ENCODE measurements around the gene FYB1.

FYB1 gene

GRCh38 chr5:39214912-39215709, 4.3 kb downstream of the FYB1 start:
- H4K8ac ChIP-seq (ENCODE audit: low read depth, low read length) = no peak overlapping the region
- no peak overlapping the region for H3K27ac ChIP-seq (replicated peaks; ENCODE audit: low read length)
- H2BK120ac ChIP-seq (ENCODE audit: low read depth, low read length) = no peak overlapping the region
- no peak overlapping the region for H4K91ac ChIP-seq (ENCODE audit: low read depth, low read length, poor library complexity)
- H3K27me3 ChIP-seq (ENCODE audit: control insufficient read depth in 3 of 3, insufficient read depth in 3 of 3, low read depth in 1 of 3, low read length in 3 of 3) = no peaks in the 10 kb centered on the region
- no peak overlapping the region for H2AFZ ChIP-seq (ENCODE audit: low read length)
- H3K23ac ChIP-seq (ENCODE audit: low read depth, low read length, poor library complexity) = no peak overlapping the region
- no peaks in the 10 kb centered on the region for H3K36me3 ChIP-seq (replicated peaks in 1 of 2; ENCODE audit: control insufficient read depth in 2 of 2, insufficient read depth in 2 of 2, low read length in 2 of 2)
- no peak overlapping the region for H2AK5ac ChIP-seq (ENCODE audit: low read depth, low read length)
- H3K4me3 ChIP-seq (ENCODE audit: low read length in 2 of 2) = no peak overlapping the region
- WGBS, 2 donors (ENCODE audit: extremely low coverage in 2 of 2, insufficient read length in 2 of 2, insufficient replicate concordance in 1 of 2) = 100% methylated on average over 2 of the region's 6 CpGs; no CpG with 5 or more reads in 1 of the 2 donors
- H3K4ac ChIP-seq (ENCODE audit: low read length) = no peak overlapping the region
- H3K14ac ChIP-seq (ENCODE audit: low read length) = no peak overlapping the region
- no peak for DNase-seq (ENCODE audit: low spot score)
- no peak overlapping the region for H3K18ac ChIP-seq (ENCODE audit: low read length)
- no peak overlapping the region for H3K9ac ChIP-seq (ENCODE audit: low read depth, low read length, poor library complexity)
- no peak overlapping the region for H2BK5ac ChIP-seq (ENCODE audit: low read length)
- H2BK12ac ChIP-seq (ENCODE audit: low read length) = no peak overlapping the region
- no peak overlapping the region for H2BK15ac ChIP-seq (ENCODE audit: low read length)
- no peaks in the 10 kb centered on the region for H3K79me1 ChIP-seq (ENCODE audit: low read depth, low read length)
- no peaks in the 10 kb centered on the region for H3K4me1 ChIP-seq (ENCODE audit: control insufficient read depth in 2 of 2, insufficient read depth in 1 of 2, low read depth in 1 of 2, low read length in 2 of 2)
- no peak overlapping the region for H3K4me2 ChIP-seq (ENCODE audit: insufficient read depth, low read length, poor library complexity, severe bottlenecking)
- H3K9me3 ChIP-seq (replicated peaks in 1 of 2; ENCODE audit: control insufficient read depth in 2 of 2, insufficient read depth in 1 of 2, low read depth in 1 of 2, low read length in 2 of 2) = no peaks in the 10 kb centered on the region

- no peak overlapping the region for H4K8ac ChIP-seq (ENCODE audit: low read depth, low read length)
- no peak overlapping the region for H2AFZ ChIP-seq (ENCODE audit: low read length)
- no peak overlapping the region for H3K4ac ChIP-seq (ENCODE audit: low read length)
- H3K36me3 ChIP-seq (replicated peaks in 1 of 2; ENCODE audit: control insufficient read depth in 2 of 2, insufficient read depth in 2 of 2, low read length in 2 of 2) = no peaks in the 10 kb centered on the region
- no peaks in the 10 kb centered on the region for H3K79me1 ChIP-seq (ENCODE audit: low read depth, low read length)
- H3K4me2 ChIP-seq (ENCODE audit: insufficient read depth, low read length, poor library complexity, severe bottlenecking) = no peak overlapping the region
- no peak overlapping the region for H3K23ac ChIP-seq (ENCODE audit: low read depth, low read length, poor library complexity)
- DNase-seq (ENCODE audit: low spot score) = no peak
- H3K4me3 ChIP-seq (ENCODE audit: low read length in 2 of 2) = no peak overlapping the region
- no peak overlapping the region for H2BK5ac ChIP-seq (ENCODE audit: low read length)
- no peaks in the 10 kb centered on the region for H3K9me3 ChIP-seq (replicated peaks in 1 of 2; ENCODE audit: control insufficient read depth in 2 of 2, insufficient read depth in 1 of 2, low read depth in 1 of 2, low read length in 2 of 2)
- no peak overlapping the region for H4K91ac ChIP-seq (ENCODE audit: low read depth, low read length, poor library complexity)
- H3K4me1 ChIP-seq (ENCODE audit: control insufficient read depth in 2 of 2, insufficient read depth in 1 of 2, low read depth in 1 of 2, low read length in 2 of 2) = no peaks in the 10 kb centered on the region
- H3K14ac ChIP-seq (ENCODE audit: low read length) = no peak overlapping the region
- no peak overlapping the region for H2BK120ac ChIP-seq (ENCODE audit: low read depth, low read length)
- H3K27me3 ChIP-seq (ENCODE audit: control insufficient read depth in 3 of 3, insufficient read depth in 3 of 3, low read depth in 1 of 3, low read length in 3 of 3) = no peaks in the 10 kb centered on the region
- no CpG with 5 or more reads among the region's 6 CpGs for WGBS, 2 donors (ENCODE audit: extremely low coverage in 2 of 2, insufficient read length in 2 of 2, insufficient replicate concordance in 1 of 2)
- H2BK15ac ChIP-seq (ENCODE audit: low read length) = no peak overlapping the region
- no peak overlapping the region for H3K18ac ChIP-seq (ENCODE audit: low read length)
- H2BK12ac ChIP-seq (ENCODE audit: low read length) = no peak overlapping the region
- no peak overlapping the region for H3K27ac ChIP-seq (replicated peaks; ENCODE audit: low read length)
- H2AK5ac ChIP-seq (ENCODE audit: low read depth, low read length) = no peak overlapping the region
- no peak overlapping the region for H3K9ac ChIP-seq (ENCODE audit: low read depth, low read length, poor library complexity)
These were observed 5.7 kb downstream of the FYB1 start for GRCh38 chr5:39213447-39214207.

GRCh38 chr5:39211773-39212172, 7.6 kb downstream of the FYB1 start:
- Histone ChIP-seq H3K9ac (ENCODE audit: low read depth, low read length, poor library complexity) (no peak overlapping the region), H3K14ac (ENCODE audit: low read length) (no peak overlapping the region), H2BK120ac (ENCODE audit: low read depth, low read length) (no peak overlapping the region), H3K4me1 (ENCODE audit: control insufficient read depth in 2 of 2, insufficient read depth in 1 of 2, low read depth in 1 of 2, low read length in 2 of 2) (no peaks in the 10 kb centered on the region), H3K4ac (ENCODE audit: low read length) (no peak overlapping the region), H3K79me1 (ENCODE audit: low read depth, low read length) (no peaks in the 10 kb centered on the region), H3K23ac (ENCODE audit: low read depth, low read length, poor library complexity) (no peak overlapping the region), H3K36me3 (replicated peaks in 1 of 2; ENCODE audit: control insufficient read depth in 2 of 2, insufficient read depth in 2 of 2, low read length in 2 of 2) (no peaks in the 10 kb centered on the region), H3K18ac (ENCODE audit: low read length) (no peak overlapping the region), H2BK5ac (ENCODE audit: low read length) (no peak overlapping the region), H4K91ac (ENCODE audit: low read depth, low read length, poor library complexity) (no peak overlapping the region), H2AFZ (ENCODE audit: low read length) (no peak overlapping the region), H3K4me3 (ENCODE audit: low read length in 2 of 2) (no peak overlapping the region), H3K4me2 (ENCODE audit: insufficient read depth, low read length, poor library complexity, severe bottlenecking) (no peak overlapping the region), H2AK5ac (ENCODE audit: low read depth, low read length) (no peak overlapping the region), H4K8ac (ENCODE audit: low read depth, low read length) (no peak overlapping the region), H3K27ac (replicated peaks; ENCODE audit: low read length) (no peak overlapping the region), H2BK12ac (ENCODE audit: low read length) (no peak overlapping the region), H2BK15ac (ENCODE audit: low read length) (no peak overlapping the region), H3K9me3 (replicated peaks in 1 of 2; ENCODE audit: control insufficient read depth in 2 of 2, insufficient read depth in 1 of 2, low read depth in 1 of 2, low read length in 2 of 2) (no peaks in the 10 kb centered on the region), H3K27me3 (ENCODE audit: control insufficient read depth in 3 of 3, insufficient read depth in 3 of 3, low read depth in 1 of 3, low read length in 3 of 3) (no peaks in the 10 kb centered on the region)
- no peak for DNase-seq (ENCODE audit: low spot score)
- WGBS, 2 donors (ENCODE audit: extremely low coverage in 2 of 2, insufficient read length in 2 of 2, insufficient replicate concordance in 1 of 2) = no CpG with 5 or more reads among the region's 3 CpGs

- H2BK12ac ChIP-seq (ENCODE audit: low read length) = no peak overlapping the region
- no CpG with 5 or more reads among the region's 10 CpGs for WGBS, 2 donors (ENCODE audit: extremely low coverage in 2 of 2, insufficient read length in 2 of 2, insufficient replicate concordance in 1 of 2)
- DNase-seq (ENCODE audit: low spot score) = no peak
These were observed 9.4 kb downstream of the FYB1 start for GRCh38 chr5:39209924-39210323.

More at GRCh38 chr5:39209924-39210323, 9.4 kb downstream of the FYB1 start:
- no peaks in the 10 kb centered on the region for H3K79me1 ChIP-seq (ENCODE audit: low read depth, low read length)
- H3K18ac ChIP-seq (ENCODE audit: low read length) = no peak overlapping the region
- no peak overlapping the region for H2AK5ac ChIP-seq (ENCODE audit: low read depth, low read length)
- H3K27me3 ChIP-seq (ENCODE audit: control insufficient read depth in 3 of 3, insufficient read depth in 3 of 3, low read depth in 1 of 3, low read length in 3 of 3) = no peaks in the 10 kb centered on the region
- no peak overlapping the region for H3K4ac ChIP-seq (ENCODE audit: low read length)
- H3K4me3 ChIP-seq (ENCODE audit: low read length in 2 of 2) = no peak overlapping the region
- H4K8ac ChIP-seq (ENCODE audit: low read depth, low read length) = no peak overlapping the region
- H3K9me3 ChIP-seq (replicated peaks in 1 of 2; ENCODE audit: control insufficient read depth in 2 of 2, insufficient read depth in 1 of 2, low read depth in 1 of 2, low read length in 2 of 2) = no peaks in the 10 kb centered on the region
- no peak overlapping the region for H2BK120ac ChIP-seq (ENCODE audit: low read depth, low read length)
- H2BK15ac ChIP-seq (ENCODE audit: low read length) = no peak overlapping the region
- H3K4me1 ChIP-seq (ENCODE audit: control insufficient read depth in 2 of 2, insufficient read depth in 1 of 2, low read depth in 1 of 2, low read length in 2 of 2) = no peaks in the 10 kb centered on the region
- H3K23ac ChIP-seq (ENCODE audit: low read depth, low read length, poor library complexity) = no peak overlapping the region
- no peak overlapping the region for H3K4me2 ChIP-seq (ENCODE audit: insufficient read depth, low read length, poor library complexity, severe bottlenecking)
- H3K14ac ChIP-seq (ENCODE audit: low read length) = no peak overlapping the region
- no peak overlapping the region for H3K9ac ChIP-seq (ENCODE audit: low read depth, low read length, poor library complexity)
- no peak overlapping the region for H2BK5ac ChIP-seq (ENCODE audit: low read length)
- H2AFZ ChIP-seq (ENCODE audit: low read length) = no peak overlapping the region
- H3K36me3 ChIP-seq (replicated peaks in 1 of 2; ENCODE audit: control insufficient read depth in 2 of 2, insufficient read depth in 2 of 2, low read length in 2 of 2) = no peaks in the 10 kb centered on the region
- no peak overlapping the region for H3K27ac ChIP-seq (replicated peaks; ENCODE audit: low read length)
- H4K91ac ChIP-seq (ENCODE audit: low read depth, low read length, poor library complexity) = no peak overlapping the region

Measured in neuronal stem cell (in vitro differentiated cells).